Measurements from ENCODE around the gene ZNF689.
"Not testable (repeated sequence)": the region's sequence is repeated elsewhere in the genome, so short reads cannot be mapped to it uniquely, and the experiment has no call there.

The ZNF689 gene

DNA sequence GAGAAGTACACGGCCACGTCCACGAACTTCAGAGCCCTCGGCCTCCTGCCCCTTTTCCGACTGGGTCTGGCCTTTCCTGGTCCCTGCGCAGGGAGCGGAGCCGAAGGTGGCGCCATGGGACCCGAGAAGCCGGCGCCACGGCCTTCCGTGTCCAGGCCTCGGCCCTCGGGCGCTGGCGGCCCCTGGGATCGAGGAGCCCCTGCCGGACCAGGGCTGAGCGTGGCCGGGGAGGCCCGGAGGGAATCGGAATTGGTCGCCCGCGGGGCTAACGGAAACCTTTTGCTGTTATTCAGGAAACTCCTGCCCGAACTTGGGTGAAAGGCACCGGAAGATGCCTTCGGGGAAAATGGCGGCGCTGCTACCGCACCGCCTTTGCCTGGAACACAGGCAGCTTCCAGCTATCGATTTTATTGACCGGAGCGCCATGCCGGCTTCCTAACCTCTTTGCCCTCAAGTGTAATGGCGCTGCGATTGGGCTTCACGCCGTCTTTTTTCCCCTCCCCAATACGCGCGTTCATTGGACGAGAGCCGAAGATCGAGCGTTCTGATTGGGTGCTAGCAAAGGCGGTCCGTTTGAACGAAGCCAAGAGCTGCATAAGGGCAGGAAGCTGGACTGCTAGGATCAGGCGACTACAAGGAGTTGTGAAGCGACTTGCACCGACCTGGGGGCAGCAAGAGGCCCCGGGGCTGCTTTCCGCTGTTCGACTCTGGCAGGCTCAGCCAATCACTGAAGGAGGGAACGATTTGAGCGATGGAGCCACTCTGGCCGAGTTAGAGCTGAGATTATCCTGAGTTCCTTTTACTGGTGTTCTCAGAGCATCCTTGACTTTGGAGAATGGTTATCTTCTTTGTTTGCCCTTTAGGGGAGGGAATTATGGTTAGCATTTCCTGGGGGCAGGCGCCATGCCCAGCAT, at the start of gene ZNF689:
Gene ZNF689 (minus strand): TSS at position 464 of the 914 bp plus-strand sequence. CDS start 348 bp downstream, at position 116.
- peak; percentile 92 for DNase-seq

DNA sequence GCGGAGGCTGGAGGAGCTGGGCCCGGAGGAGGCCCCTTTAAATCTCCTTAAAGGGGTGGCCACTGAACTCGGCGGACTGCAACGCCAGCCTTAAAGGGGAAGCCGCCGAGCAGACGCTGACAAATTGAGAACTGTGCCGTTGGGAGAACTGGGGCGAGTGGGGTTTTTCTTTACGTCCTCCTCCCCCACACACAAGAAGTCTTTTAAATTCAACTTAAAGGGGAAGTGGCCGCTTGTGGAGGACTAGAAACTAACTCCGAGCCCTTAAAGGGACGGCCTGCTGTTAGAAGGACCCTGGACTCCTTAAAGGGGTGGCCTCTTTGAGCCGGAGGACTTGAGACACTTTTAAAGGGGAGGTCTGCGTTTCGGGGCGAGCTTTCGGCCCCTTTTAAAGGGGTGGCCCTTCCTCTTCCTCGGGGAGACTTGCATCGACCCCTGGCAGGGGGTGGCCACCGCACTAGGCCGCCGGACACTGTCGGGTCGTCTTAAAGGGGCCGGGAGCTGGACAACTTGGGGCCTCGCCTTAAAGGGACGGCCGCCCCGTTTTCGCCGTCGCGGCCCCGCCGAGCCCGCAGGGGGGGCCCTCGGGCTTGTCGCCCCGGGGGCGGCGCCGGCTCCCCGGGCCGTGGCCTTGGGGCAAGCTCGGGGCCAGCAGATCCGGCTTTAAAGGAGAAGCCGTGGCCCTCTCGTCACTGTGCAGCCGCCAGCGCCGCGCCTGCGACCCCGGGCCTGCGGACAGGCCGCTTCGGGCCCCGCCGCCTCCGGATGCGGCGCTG, 48.7 kb upstream of the ZNF689 start:
- no peak for DNase-seq

DNA sequence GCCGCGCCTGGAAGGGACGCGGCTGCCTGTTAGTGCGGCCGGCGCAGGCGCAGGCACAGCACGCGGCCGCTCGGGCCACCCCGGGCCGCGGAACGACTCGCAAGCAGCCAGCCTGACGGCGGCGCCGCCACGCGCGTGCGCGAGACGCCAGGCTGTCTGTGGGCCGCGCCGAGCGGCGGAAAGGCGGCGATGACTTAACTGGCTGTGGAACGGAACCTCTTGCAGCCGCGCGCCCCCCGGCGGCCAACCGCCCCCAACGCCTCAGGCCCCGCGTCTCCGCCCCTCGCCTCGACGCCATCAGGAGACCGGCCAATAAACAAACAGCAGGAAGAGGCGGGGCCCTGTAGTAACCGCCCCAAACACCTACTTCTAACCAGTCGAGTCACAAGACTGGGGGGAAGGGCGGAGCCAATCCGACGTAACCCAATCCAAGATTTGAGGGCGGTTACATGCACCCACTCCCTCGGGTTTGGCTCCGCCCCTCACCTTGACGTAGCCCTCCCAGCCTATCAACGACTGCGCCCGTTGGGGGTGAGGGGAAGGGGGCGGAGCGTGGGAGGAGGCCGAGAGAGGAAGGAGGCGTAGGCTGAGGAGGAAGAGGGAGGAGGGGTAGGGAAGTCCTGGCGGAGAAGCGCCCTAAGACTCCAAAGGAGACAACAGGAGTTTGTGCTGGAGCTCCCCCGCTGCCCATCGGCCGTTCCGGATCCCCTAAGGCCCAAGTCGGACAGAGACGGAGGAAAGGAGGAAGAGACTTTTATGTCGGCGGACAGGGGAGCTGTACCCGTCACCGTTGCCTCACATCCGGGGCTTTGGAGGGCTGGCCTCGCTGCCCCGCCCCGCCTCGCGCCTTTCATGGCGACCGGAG, 47.9 kb upstream of the ZNF689 start, which contains the start of gene FBRS:
Gene FBRS (plus strand): TSS at position 566 of the 865 bp plus-strand sequence. CDS start 1,088 bp downstream, outside the sequence.
- peak; percentile 100 for DNase-seq

- no peak for DNase-seq
Measured at GRCh38 chr16:30656974-30657865, 47.0 kb upstream of the ZNF689 start.

- DNase-seq, result no peak
Measured at GRCh38 chr16:30656388-30656787, 46.2 kb upstream of the ZNF689 start.

- no peak for DNase-seq
Measured at GRCh38 chr16:30655815-30656347, 45.7 kb upstream of the ZNF689 start.

- DNase-seq, result no peak
Measured at GRCh38 chr16:30654856-30655255, 44.7 kb upstream of the ZNF689 start.

DNA sequence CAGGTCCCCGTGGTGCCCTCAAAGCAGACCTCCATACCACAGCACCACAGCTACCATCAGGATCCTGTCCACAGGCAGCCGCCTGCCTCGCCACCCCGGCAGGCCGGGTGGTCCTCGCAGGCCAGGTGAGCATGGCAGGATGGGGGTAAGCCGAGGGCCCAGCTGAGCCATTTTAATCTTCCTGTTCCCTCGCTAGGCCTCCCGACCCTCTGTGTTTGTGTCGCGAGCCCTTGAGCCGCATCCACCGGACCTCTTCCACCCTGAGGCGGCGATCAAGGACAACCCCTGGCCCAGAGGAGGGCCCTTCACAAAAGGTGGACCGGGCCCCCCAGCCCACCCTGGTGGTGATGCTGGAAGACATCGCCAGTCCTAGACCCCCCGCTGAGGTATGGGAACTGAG, 42.5 kb upstream of the ZNF689 start:
- no peak for DNase-seq

DNA sequence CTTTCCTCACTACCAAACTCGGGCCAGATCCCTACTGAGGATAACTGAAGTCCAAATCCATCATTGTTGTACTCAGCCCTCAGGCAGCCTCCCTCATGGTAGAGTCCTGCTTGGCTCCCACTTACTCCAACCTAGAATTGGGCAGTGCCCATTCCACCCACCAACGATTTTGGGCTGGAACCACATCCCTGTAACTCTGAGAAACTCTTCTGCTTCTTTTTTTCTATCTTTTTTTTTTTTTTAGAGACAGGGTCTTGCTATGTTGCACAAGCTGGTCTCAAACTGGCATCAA, 41.8 kb upstream of the ZNF689 start:
- no peak for DNase-seq

DNA sequence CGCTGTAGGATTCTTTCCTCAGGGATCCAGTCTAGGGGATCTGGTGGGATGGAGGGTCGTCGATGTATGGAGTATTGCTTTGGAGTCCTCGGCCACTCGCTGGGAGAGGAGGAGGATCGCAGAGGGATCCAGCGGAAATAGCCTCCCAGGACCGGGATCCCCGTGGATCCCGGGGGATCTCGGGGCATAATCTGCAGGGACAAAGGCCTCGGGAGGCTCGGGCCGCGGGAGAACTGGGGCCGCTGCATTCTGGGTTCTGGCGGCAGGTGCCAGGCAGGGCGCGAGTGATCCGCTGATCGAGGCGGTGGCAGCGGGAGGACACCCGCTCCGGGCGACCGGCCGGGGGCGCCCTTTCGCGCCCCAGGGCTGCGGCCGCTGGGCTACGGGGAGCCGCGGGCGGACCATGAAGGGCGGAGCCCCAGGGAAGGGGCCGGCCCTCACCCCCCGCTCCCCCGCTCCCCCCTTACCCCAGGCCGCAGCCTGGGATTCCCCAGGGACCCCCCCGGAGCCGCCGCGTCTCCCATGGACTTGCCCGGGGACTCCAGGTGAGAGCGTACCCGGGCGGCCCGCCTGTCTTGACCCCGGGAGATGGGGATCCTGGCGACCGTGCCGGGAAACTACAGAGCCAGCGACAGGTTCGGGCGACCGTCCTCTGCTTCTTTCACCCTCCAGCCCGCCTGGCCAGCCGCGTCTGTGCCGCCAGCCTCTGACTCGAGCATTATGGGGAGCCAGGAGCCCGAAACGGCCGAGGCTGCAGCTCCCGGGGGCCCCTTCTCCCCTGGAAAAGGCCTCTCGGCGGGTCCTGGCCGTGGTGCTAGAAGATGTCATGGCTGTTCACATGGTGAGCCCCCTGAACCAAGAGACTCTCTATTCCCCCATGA, 41.2 kb upstream of the ZNF689 start:
- DNase-seq, result peak; percentile 78

DNA sequence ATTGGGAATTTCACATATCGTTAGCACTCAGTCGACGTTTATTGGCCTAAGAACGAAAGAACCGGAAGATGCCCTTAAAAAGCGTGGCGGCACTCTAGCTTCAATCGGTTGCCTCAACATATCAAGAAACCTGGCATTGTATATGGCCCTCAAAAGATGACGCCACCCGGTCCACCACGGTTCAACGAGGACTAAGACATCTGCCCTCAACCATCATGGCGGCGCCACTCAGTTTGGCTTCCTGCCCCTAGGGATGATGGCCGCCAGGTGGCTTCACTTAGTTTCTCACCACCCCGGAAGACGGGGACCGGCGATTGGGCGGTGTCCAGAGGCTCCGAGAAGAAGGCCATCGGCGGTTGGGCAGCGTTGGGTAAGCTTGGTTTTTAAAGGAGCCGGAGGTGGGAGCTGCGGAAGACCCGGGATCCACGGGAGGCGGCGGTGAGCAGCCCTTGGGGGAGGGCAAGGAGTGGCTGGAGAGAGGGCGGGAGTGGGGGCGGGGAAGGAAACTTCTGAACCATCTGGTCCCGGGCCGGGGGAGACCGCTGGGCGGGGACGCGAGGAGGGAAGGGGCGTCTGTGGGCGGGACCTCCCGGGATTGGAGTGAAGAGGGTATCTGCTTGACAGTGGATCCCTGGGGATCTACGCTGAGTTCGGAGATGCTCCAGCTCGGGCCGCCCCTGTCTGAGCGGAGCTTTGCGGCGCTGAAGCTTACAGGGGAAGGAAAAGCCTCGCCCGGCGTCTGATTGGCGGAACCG, 40.4 kb upstream of the ZNF689 start, which contains the start of gene PRR14:
Gene PRR14 (plus strand): TSS at position 592 of the 755 bp plus-strand sequence. CDS start 686 bp downstream, outside the sequence.
- DNase-seq, result peak; percentile 98

GRCh38 chr16:30649725-30650368, 39.7 kb upstream of the ZNF689 start:
- DNase-seq, result no peak

GRCh38 chr16:30647274-30647571, 37.0 kb upstream of the ZNF689 start:
- no peak for DNase-seq

DNA sequence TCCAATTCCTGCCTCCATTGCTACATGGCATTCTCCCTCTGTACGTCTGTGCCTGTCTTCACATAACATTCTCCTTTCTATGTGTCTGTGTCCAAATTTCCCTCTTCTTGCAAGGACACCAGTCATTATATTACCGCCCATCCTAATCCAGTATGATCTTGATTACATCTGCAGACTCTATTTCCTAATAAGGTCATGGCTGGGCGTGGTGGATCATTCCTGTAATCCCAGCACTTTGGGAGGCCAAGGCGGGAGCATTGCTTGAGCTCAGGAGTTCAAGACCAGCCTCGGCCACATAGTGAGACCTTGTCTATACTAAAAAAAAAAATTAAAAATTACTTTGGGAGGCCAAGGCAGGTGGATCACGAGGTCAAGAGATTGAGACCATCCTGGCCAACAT, 35.5 kb upstream of the ZNF689 start:
- DNase-seq, result no peak

DNA sequence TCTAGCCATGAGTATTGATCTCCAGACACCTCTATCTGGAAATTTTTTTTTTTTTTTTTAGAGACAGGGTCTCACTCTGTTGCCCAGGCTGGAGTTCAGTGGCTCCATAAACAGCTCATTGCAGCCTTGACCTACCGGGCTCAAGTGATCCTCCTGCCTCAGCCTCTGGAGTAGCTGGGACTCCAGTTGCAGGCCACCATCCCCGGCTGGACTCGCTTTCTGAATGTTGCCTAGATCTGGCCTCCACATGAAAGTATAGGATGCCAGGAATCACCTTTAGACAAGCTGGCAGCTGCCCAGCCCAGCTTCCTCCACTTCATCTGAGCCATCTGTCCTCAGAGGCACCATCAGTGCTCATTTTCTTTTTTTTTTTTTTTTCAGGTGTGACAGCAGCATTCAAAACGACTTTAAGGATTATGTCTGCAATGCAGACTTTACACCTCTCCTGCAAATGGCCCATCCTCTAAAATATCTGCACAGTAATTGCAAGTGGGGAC, 34.2 kb upstream of the ZNF689 start:
- no peak for DNase-seq

- DNase-seq, result no peak
Measured at GRCh38 chr16:30641378-30641982, 31.3 kb upstream of the ZNF689 start.

DNA sequence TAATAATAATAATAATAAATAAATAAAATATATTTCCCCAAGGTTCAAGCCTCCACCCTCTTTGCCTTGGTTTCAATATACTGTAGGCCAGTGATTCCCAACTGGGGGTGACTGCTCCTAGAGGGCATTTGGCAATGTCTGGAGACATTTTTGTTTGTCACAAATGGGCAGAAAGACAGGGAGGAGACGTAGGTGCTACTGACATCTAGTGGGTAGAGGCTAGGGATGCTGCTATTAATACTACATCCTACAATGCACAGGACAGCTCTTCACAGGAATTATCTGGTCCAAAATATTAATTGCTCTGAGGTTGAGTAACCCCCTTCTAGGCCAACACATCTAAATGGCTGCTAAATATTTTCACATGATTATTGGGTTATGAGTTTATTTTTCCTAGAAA, 27.8 kb upstream of the ZNF689 start:
- DNase-seq, result peak; percentile 26

GRCh38 chr16:30637139-30637538, 26.9 kb upstream of the ZNF689 start:
- DNase-seq, result not testable (repeated sequence)

DNA sequence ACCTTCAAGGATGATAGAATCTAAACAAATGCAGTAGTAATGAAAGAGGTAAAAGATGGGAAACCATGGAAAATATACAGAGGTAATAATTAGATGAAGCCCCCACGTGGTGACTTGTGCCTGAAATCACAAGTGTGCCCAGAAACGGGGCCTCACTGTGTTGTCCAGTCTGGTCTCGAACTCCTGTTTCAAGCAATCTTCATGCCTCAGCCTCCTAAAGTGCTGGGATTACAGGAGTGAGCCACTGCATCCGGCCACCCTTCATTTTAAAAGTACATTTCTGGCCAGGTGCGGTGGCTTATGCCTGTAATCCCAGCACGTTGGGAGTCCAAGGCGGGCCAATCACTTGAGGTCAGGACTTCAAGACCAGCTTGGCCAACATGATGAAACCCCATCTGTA, 26.4 kb upstream of the ZNF689 start:
- DNase-seq, result no peak

All from CD4-positive, alpha-beta T cell treated with Interleukin-17A for 4 hours (primary cell).